ENCODE data around the gene SLC38A9.
A peak's percentile ranks its signal among the peaks of the same experiment; 100 is the strongest.

SLC38A9 gene

GRCh38 chr5:55692509-55692908 lies 19.6 kb downstream of the SLC38A9 start:
- Histone ChIP-seq H3K9ac (ENCODE audit: low read length) (no peak overlapping the region), H3K4me1 (ENCODE audit: insufficient read depth, low read length, severe bottlenecking) (no peaks in the 10 kb centered on the region), H4K20me1 (ENCODE audit: insufficient read depth, low read length) (no peaks in the 10 kb centered on the region), H3K27ac (ENCODE audit: low read depth, low read length, poor library complexity, severe bottlenecking) (no peak overlapping the region), H3K9me2 (ENCODE audit: low read depth, low read length) (no peaks in the 10 kb centered on the region), H3K4me3 (ENCODE audit: low read depth, low read length, poor library complexity, severe bottlenecking) (no peak overlapping the region), H3K79me2 (ENCODE audit: insufficient read depth, low read length) (no peaks in the 10 kb centered on the region), H3K27me3 (ENCODE audit: insufficient read depth, low read length) (no peaks in the 10 kb centered on the region), H3K4me2 (ENCODE audit: low read length) (no peak overlapping the region), H3K36me3 (ENCODE audit: insufficient read depth, low read length) (peaks cover 6% of the 10 kb centered on the region), H2AFZ (ENCODE audit: low read length) (no peak overlapping the region), H3F3A (ENCODE audit: insufficient read depth, low read length) (no peaks in the 10 kb centered on the region), H3K9me3 (ENCODE audit: low read length) (no peaks in the 10 kb centered on the region)
- no peak for TF ChIP-seq EZH2 (IDR thresholded peaks at IDR 0.05; ENCODE audit: borderline replicate concordance, low read length)
- TF ChIP-seq, protein P1, sequence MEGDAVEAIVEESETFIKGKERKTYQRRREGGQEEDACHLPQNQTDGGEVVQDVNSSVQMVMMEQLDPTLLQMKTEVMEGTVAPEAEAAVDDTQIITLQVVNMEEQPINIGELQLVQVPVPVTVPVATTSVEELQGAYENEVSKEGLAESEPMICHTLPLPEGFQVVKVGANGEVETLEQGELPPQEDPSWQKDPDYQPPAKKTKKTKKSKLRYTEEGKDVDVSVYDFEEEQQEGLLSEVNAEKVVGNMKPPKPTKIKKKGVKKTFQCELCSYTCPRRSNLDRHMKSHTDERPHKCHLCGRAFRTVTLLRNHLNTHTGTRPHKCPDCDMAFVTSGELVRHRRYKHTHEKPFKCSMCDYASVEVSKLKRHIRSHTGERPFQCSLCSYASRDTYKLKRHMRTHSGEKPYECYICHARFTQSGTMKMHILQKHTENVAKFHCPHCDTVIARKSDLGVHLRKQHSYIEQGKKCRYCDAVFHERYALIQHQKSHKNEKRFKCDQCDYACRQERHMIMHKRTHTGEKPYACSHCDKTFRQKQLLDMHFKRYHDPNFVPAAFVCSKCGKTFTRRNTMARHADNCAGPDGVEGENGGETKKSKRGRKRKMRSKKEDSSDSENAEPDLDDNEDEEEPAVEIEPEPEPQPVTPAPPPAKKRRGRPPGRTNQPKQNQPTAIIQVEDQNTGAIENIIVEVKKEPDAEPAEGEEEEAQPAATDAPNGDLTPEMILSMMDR (IDR thresholded peaks at IDR 0.05; ENCODE audit: low read length): no peak

DNA sequence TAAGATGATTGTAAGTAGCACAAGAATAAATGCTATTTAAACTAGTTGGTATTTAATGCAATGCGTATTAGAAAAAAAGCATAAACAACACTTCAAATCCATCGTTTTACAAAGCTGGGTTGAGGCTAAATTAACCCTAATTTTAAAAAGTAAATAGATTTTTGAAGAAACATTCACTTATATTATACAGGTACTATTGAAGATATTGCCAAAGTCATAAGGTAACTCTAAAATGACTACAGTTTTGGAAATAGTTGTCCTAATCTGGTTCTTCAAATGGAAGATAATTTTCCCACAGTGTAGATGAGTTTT lies 20.1 kb downstream of the SLC38A9 start:
- no peaks in the 10 kb centered on the region for H3K27me3 ChIP-seq (ENCODE audit: insufficient read depth, low read length)
- no peaks in the 10 kb centered on the region for H3K9me2 ChIP-seq (ENCODE audit: low read depth, low read length)
- no peak for TF ChIP-seq EZH2 (IDR thresholded peaks at IDR 0.05; ENCODE audit: borderline replicate concordance, low read length)
- TF ChIP-seq, protein P1 (IDR thresholded peaks at IDR 0.05; ENCODE audit: low read length): no peak
- no peak overlapping the region for H3K4me2 ChIP-seq (ENCODE audit: low read length)
- H3K79me2 ChIP-seq (ENCODE audit: insufficient read depth, low read length): no peaks in the 10 kb centered on the region
- peaks cover 2% of the 10 kb centered on the region for H3K36me3 ChIP-seq (ENCODE audit: insufficient read depth, low read length)
- no peak overlapping the region for H3K27ac ChIP-seq (ENCODE audit: low read depth, low read length, poor library complexity, severe bottlenecking)
- no peak overlapping the region for H3K4me3 ChIP-seq (ENCODE audit: low read depth, low read length, poor library complexity, severe bottlenecking)
- no peak overlapping the region for H2AFZ ChIP-seq (ENCODE audit: low read length)
- no peaks in the 10 kb centered on the region for H4K20me1 ChIP-seq (ENCODE audit: insufficient read depth, low read length)
- H3F3A ChIP-seq (ENCODE audit: insufficient read depth, low read length): no peaks in the 10 kb centered on the region
- no peaks in the 10 kb centered on the region for H3K4me1 ChIP-seq (ENCODE audit: insufficient read depth, low read length, severe bottlenecking)
- no peak overlapping the region for H3K9ac ChIP-seq (ENCODE audit: low read length)
- H3K9me3 ChIP-seq (ENCODE audit: low read length): no peaks in the 10 kb centered on the region

DNA sequence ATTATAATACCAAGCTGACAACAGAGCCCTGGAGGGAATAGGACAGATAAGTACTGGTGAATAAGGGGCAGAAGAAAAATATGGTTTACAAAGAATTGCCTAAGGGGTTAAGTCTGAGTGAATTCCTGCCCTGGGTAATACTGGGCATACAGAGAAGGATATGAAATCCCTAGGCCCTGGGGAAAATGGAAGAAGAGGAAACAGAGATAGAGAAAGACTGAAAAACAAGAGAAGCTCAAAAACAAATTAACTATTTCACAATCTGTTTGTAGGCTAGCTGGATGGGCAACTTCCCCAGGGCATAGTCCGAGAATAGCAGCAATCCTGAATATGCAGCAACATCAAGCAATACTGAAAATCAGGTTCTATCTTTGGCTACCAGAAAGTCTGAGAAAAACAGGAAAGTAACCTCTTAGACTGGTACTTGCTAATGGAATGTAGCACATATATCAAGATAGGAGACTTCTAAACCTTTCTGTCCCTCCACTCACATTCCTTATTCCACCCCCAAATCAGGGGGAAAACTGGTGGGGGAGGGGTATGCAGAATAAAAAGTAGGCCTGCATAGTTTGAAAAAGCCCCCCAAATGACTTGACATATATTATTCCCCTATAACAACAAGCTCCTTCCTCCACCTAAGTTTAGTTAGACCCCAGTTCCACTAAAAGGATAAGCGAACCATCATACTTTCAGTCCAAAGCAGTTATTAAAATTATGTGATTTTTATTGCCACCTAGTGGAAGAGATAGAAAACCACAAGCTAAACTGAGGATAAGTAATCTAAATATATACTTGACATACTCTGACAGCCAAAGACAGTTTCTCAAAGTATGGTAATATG lies 20.6 kb downstream of the SLC38A9 start:
- Histone ChIP-seq H3K27ac (ENCODE audit: low read depth, low read length, poor library complexity, severe bottlenecking) (no peak overlapping the region), H3K9ac (ENCODE audit: low read length) (no peak overlapping the region), H3K36me3 (ENCODE audit: insufficient read depth, low read length) (no peaks in the 10 kb centered on the region), H2AFZ (ENCODE audit: low read length) (no peak overlapping the region), H3K79me2 (ENCODE audit: insufficient read depth, low read length) (no peaks in the 10 kb centered on the region), H3K4me1 (ENCODE audit: insufficient read depth, low read length, severe bottlenecking) (no peaks in the 10 kb centered on the region), H3K4me3 (ENCODE audit: low read depth, low read length, poor library complexity, severe bottlenecking) (no peak overlapping the region), H4K20me1 (ENCODE audit: insufficient read depth, low read length) (no peaks in the 10 kb centered on the region), H3K27me3 (ENCODE audit: insufficient read depth, low read length) (no peaks in the 10 kb centered on the region), H3F3A (ENCODE audit: insufficient read depth, low read length) (no peaks in the 10 kb centered on the region), H3K4me2 (ENCODE audit: low read length) (no peak overlapping the region), H3K9me3 (ENCODE audit: low read length) (no peaks in the 10 kb centered on the region), H3K9me2 (ENCODE audit: low read depth, low read length) (no peaks in the 10 kb centered on the region)
- TF ChIP-seq, protein P1 (IDR thresholded peaks at IDR 0.05; ENCODE audit: low read length): peak; percentile 73
- TF ChIP-seq EZH2 (IDR thresholded peaks at IDR 0.05; ENCODE audit: borderline replicate concordance, low read length): no peak

Data from OCI-LY1 (cell line).